Uterus (tissue), 4 donors: Measurements from ENCODE around the gene F12. TPM values are rescaled to one million over a fixed set of nuclear protein-coding genes. Genes with fewer than 3 reads are reported as not detected.

Source experiments
- DNase-seq, 2 donors: peaks; one replicate each; pipeline ENCODE4 v3.0.0-alpha.2; 2019 to 2020
- H3K27ac ChIP-seq, 2 donors: fragments of 200-600 bp; sonication (generic); 1 replicate in 1 of 2; 2 replicates in 1 of 2; pipeline ENCODE4 v1.5.1; 2016 to 2018
- H3K27me3 ChIP-seq, 2 donors: fragments of 200-600 bp; sonication (generic); one replicate each; pipeline ENCODE4 v1.5.1; 2018 to 2019; ENCODE audit warnings: control low read depth in 1 of 2
- H3K36me3 ChIP-seq, 2 donors: fragments of 200-600 bp; sonication (generic); one replicate each; pipeline ENCODE4 v1.5.1; 2019; ENCODE audit warnings: control low read depth in 1 of 2
- H3K4me1 ChIP-seq, 2 donors: fragments of 200-600 bp; sonication (generic); one replicate each; pipeline ENCODE4 v1.5.1; 2018 to 2019; ENCODE audit warnings: control low read depth in 1 of 2
- H3K4me3 ChIP-seq, 2 donors: fragments of 200-600 bp; sonication (generic); 1 replicate in 1 of 2; 2 replicates in 1 of 2; pipeline ENCODE4 v1.5.1; 2018 to 2019; ENCODE audit warnings: mild to moderate bottlenecking in 1 of 2
- H3K9me3 ChIP-seq, 2 donors: fragments of 200-600 bp; sonication (generic); one replicate each; pipeline ENCODE4 v1.5.1; 2019; ENCODE audit warnings: control low read depth in 1 of 2
- POLR2A ChIP-seq, 2 donors: fragments of 450-650 bp; IDR thresholded peaks; one replicate each; pipeline ENCODE4 v1.6.1; 2016; ENCODE audit warnings: antibody characterized with exemption in 2 of 2, mild to moderate bottlenecking in 1 of 2, moderate library complexity in 1 of 2
- intact Hi-C: fragments of 100-400 bp; cut with DNase I; formaldehyde crosslinking; loops from one replicate; pipeline ENCODE4 v1.15.1; 2023; ENCODE audit warnings: low total_unique reads
- total RNA-seq, 4 donors: library from RNA; depleted of rRNA in 3 of 4; stranded (reverse); fragments of >200 nt in 3 of 4; gene quantifications; one replicate each; pipeline versions ENCODE4 v1.1.0 to v1.2.4, GENCODE V29; 2014 to 2023
- TF ChIP-seq, protein P1 (sequence below), 4 experiments: fragments of 200-600 bp in 2 of 4; fragments of 450-650 bp in 2 of 4; sonication (generic) in 2 of 4; IDR thresholded peaks; one replicate each; pipeline ENCODE4 v1.5.1; 2016 to 2019; ENCODE audit warnings: antibody characterized with exemption in 4 of 4, mild to moderate bottlenecking in 2 of 4, moderate library complexity in 1 of 4
- donor health status: DM: yes; HTN: yes; CAD: no.

Gene F12
- total RNA-seq, 4 donors from 2014 or later: 7.6 TPM; not detected in 3

DNA sequence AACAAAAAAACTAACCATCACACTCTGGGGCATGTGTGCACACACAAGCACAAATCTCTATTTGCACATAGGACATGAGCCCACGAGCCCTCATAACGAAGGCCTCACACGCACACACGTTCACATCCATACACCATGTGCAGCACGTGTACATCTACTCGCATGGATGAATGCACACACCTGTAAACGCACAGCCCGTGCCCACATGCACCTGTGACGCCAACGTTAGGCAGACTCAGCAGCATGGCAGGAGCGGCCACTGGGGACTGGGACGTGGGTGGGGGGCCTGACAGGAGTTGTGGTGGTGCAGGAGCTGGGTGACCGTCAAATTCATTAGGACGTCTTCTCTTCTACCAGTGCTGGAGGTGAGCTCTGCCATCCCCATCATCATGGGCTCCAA is 22.0 kb downstream of the F12 start:
- H3K27ac ChIP-seq: no peak overlapping the region
- H3K9me3 ChIP-seq: no peaks in the 10 kb centered on the region
- DNase-seq: no peak
- no peaks in the 10 kb centered on the region for H3K4me1 ChIP-seq
- intact Hi-C loops: loop anchor here (5.0 kb wide), 1 partner anchor 115 kb away; no protein-coding TSS in a partner anchor
- H3K4me3 ChIP-seq: no peak overlapping the region
- H3K36me3 ChIP-seq: no peaks in the 10 kb centered on the region
- TF ChIP-seq POLR2A (IDR thresholded peaks at IDR 0.05): no peak
- TF ChIP-seq, protein P1, sequence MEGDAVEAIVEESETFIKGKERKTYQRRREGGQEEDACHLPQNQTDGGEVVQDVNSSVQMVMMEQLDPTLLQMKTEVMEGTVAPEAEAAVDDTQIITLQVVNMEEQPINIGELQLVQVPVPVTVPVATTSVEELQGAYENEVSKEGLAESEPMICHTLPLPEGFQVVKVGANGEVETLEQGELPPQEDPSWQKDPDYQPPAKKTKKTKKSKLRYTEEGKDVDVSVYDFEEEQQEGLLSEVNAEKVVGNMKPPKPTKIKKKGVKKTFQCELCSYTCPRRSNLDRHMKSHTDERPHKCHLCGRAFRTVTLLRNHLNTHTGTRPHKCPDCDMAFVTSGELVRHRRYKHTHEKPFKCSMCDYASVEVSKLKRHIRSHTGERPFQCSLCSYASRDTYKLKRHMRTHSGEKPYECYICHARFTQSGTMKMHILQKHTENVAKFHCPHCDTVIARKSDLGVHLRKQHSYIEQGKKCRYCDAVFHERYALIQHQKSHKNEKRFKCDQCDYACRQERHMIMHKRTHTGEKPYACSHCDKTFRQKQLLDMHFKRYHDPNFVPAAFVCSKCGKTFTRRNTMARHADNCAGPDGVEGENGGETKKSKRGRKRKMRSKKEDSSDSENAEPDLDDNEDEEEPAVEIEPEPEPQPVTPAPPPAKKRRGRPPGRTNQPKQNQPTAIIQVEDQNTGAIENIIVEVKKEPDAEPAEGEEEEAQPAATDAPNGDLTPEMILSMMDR (IDR thresholded peaks at IDR 0.05): no peak
- H3K27me3 ChIP-seq: no peaks in the 10 kb centered on the region

- Histone ChIP-seq H3K27me3 (no peaks in the 10 kb centered on the region), H3K9me3 (no peaks in the 10 kb centered on the region), H3K27ac (no peak overlapping the region), H3K36me3 (no peaks in the 10 kb centered on the region), H3K4me1 (no peaks in the 10 kb centered on the region), H3K4me3 (no peak overlapping the region)
- no peak for DNase-seq
- intact Hi-C loops: loop anchor here (5.0 kb wide), 1 partner anchor 116 kb away; no protein-coding TSS in a partner anchor
- no peak for TF ChIP-seq POLR2A (IDR thresholded peaks at IDR 0.05)
- TF ChIP-seq, protein P1 (IDR thresholded peaks at IDR 0.05): no peak
Measured at GRCh38 chr5:177386542-177386941, 22.8 kb downstream of the F12 start.

- Histone ChIP-seq H3K27me3 (no peaks in the 10 kb centered on the region), H3K36me3 (no peaks in the 10 kb centered on the region), H3K9me3 (no peaks in the 10 kb centered on the region), H3K4me1 (no peaks in the 10 kb centered on the region), H3K4me3 (no peak overlapping the region), H3K27ac (no peak overlapping the region)
- intact Hi-C loops: loop anchor here (5.0 kb wide), 1 partner anchor 117 kb away; no protein-coding TSS in a partner anchor
- TF ChIP-seq, protein P1 (IDR thresholded peaks at IDR 0.05): no peak
- TF ChIP-seq POLR2A (IDR thresholded peaks at IDR 0.05): no peak
- DNase-seq: no peak
Measured at GRCh38 chr5:177385720-177386119, 23.6 kb downstream of the F12 start.

- no peak within 1 kb of the TSS for H3K4me3 ChIP-seq
- no peaks in the 10 kb centered on the region for H3K9me3 ChIP-seq
- no peaks in the 10 kb centered on the region for H3K27me3 ChIP-seq
- TF ChIP-seq, protein P1 (IDR thresholded peaks at IDR 0.05): no peak
- no peak for TF ChIP-seq POLR2A (IDR thresholded peaks at IDR 0.05)
- H3K36me3 ChIP-seq: no peaks in the 10 kb centered on the region
- intact Hi-C loops: no loop called here
- no peaks in the 10 kb centered on the region for H3K4me1 ChIP-seq
- no peak within 1 kb of the TSS for H3K27ac ChIP-seq
- no peak for DNase-seq
Measured at GRCh38 chr5:177384134-177384533, 25.2 kb downstream of the F12 start, which contains the start of gene SLC34A1. TSS of gene SLC34A1 (plus strand) at chr5:177384434. CDS start at chr5:177385742, 1,308 bp downstream.

- no peak for TF ChIP-seq POLR2A (IDR thresholded peaks at IDR 0.05)
- TF ChIP-seq, protein P1 (IDR thresholded peaks at IDR 0.05): no peak
- Histone ChIP-seq H3K9me3 (no peaks in the 10 kb centered on the region), H3K4me3 (no peak overlapping the region), H3K27ac (no peak overlapping the region), H3K36me3 (no peaks in the 10 kb centered on the region), H3K4me1 (no peaks in the 10 kb centered on the region), H3K27me3 (no peaks in the 10 kb centered on the region)
- no peak for DNase-seq
- intact Hi-C loops: no loop called here
Measured at GRCh38 chr5:177383181-177383580, 26.2 kb downstream of the F12 start.
